Hepatocyte (in vitro differentiated cells): Measurements from ENCODE around the gene ZCCHC24. TPM values are rescaled to one million over a fixed set of nuclear protein-coding genes. Genes with fewer than 3 reads are reported as not detected.

Experiments used
- DNase-seq: peaks from one replicate; pipeline ENCODE4 v3.0.0-alpha.2; 2016; ENCODE audit warnings: low spot score
- H2AFZ ChIP-seq: fragments of 200-600 bp; sonication (generic); 2 replicates; pipeline ENCODE4 v1.6.0; 2016; ENCODE audit warnings: antibody characterized with exemption, mild to moderate bottlenecking
- H3K27ac ChIP-seq: fragments of 200-600 bp; sonication (generic); 2 replicates; pipeline ENCODE4 v1.5.1; 2016; ENCODE audit warnings: mild to moderate bottlenecking
- H3K27me3 ChIP-seq: fragments of 200-600 bp; sonication (generic); 2 replicates; pipeline ENCODE4 v1.6.1; 2016
- H3K36me3 ChIP-seq: fragments of 200-600 bp; sonication (generic); replicated peaks from 2 replicates; pipeline ENCODE4 v1.5.1; 2016; ENCODE audit warnings: low read depth; ENCODE audit not compliant: insufficient read depth
- H3K4me1 ChIP-seq: fragments of 200-600 bp; sonication (generic); 2 replicates; pipeline ENCODE4 v1.5.1; 2016; ENCODE audit warnings: mild to moderate bottlenecking, moderate library complexity; ENCODE audit not compliant: insufficient read depth
- H3K4me2 ChIP-seq: fragments of 200-600 bp; sonication (generic); 2 replicates; pipeline ENCODE4 v1.6.0; 2016
- H3K4me3 ChIP-seq: fragments of 200-600 bp; sonication (generic); 2 replicates; pipeline ENCODE4 v1.5.1; 2016; ENCODE audit warnings: mild to moderate bottlenecking
- H3K79me2 ChIP-seq: fragments of 200-600 bp; sonication (generic); 2 replicates; pipeline ENCODE4 v1.6.0; 2017; ENCODE audit warnings: mild to moderate bottlenecking
- H3K9me2 ChIP-seq: fragments of 200-600 bp; sonication (generic); replicated peaks from 2 replicates; pipeline ENCODE4 v1.6.0; 2017; ENCODE audit warnings: mild to moderate bottlenecking; ENCODE audit not compliant: insufficient read depth
- H3K9me3 ChIP-seq: fragments of 200-600 bp; sonication (generic); 2 replicates; pipeline ENCODE4 v1.5.1; 2016; ENCODE audit warnings: low read depth, mild to moderate bottlenecking
- H4K20me1 ChIP-seq: fragments of 200-600 bp; sonication (generic); 2 replicates; pipeline ENCODE4 v1.6.0; 2016; ENCODE audit warnings: mild to moderate bottlenecking; ENCODE audit not compliant: insufficient read depth, poor library complexity, severe bottlenecking
- EZH2 ChIP-seq: fragments of 200-600 bp; sonication (generic); IDR thresholded peaks from 2 replicates; pipeline ENCODE4 v1.6.1; 2016; ENCODE audit warnings: antibody characterized with exemption, mild to moderate bottlenecking, borderline replicate concordance
- EZH2phosphoT487 ChIP-seq: fragments of 200-600 bp; sonication (generic); IDR thresholded peaks from one replicate; pipeline ENCODE4 v1.6.1; 2018; ENCODE audit warnings: antibody characterized with exemption, mild to moderate bottlenecking, low read depth, moderate library complexity; ENCODE audit not compliant: unreplicated experiment, severe bottlenecking
- WGBS: methylation state at CpG from one replicate; pipeline ENCODE4 v1.1.6; 2016; ENCODE audit warnings: low lambda C conversion rate; ENCODE audit errors: missing lambda C conversion rate; 5-methylcytosine and 5-hydroxymethylcytosine counted together
- polyA plus RNA-seq: library from polyadenylated mRNA; unstranded; fragments of >200 nt; fragmentation: Nextera tagmentation; extraction: Ambion mirVana; gene quantifications from 2 replicates; pipeline ENCODE4 v1.2.1, GENCODE V29; 2016
- total RNA-seq: library from RNA; depleted of rRNA; stranded (reverse); fragments of >200 nt; gene quantifications from 2 replicates; pipeline ENCODE4 v1.2.3, GENCODE V29; 2014
- TF ChIP-seq, protein P1 (sequence below): fragments of 200-600 bp; sonication (generic); IDR thresholded peaks from 2 replicates; pipeline ENCODE4 v1.5.1; 2016; ENCODE audit warnings: antibody characterized with exemption, mild to moderate bottlenecking; ENCODE audit not compliant: poor library complexity

Gene ZCCHC24
- total and polyA plus RNA-seq, 2 experiments from 2014 or later, result 20.1 to 20.6 TPM

DNA sequence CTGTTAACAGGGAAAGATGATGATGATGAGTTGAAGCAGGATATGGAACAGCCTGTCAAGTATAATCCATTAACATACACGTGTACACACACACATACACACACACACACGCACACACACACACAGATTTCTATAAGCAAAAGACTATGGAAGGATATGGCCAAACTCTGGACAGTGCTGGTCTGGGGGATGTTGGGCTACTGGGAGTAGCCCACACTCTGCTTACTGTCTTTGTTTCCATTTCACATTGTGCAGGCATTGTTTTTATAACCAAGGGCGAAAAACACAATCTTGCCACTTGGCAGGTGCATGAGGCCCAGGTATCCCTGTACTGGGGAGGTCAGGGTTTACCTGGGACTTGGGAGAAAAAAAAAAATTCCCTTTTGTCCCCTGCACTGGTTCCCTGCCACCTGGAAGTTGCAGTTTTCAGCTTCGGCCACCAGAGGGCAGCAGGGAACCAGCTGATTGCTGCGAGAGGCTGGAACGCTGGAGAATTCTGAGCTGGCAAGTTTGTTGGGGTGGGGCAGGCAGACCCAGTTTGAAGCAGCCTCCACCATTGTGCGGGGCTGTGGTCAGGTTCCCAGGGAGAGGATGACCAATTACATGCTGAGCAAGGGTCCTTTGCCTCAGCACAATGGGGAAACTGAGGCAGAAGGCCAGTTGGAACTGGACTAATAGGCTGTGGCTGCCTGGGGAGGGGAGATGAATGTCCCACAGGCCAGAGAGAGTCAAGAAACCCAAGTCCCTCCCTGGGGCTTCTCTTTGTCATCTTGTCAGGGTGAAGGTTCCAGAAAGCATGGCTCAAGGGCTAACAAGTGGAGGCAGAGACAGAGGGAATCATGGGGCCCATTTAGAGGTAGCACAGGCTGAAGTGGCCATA lies 70.9 kb downstream of the ZCCHC24 start:
- H2AFZ ChIP-seq, result no peak overlapping the region

GRCh38 chr10:79372871-79373270 lies 72.6 kb downstream of the ZCCHC24 start:
- Histone ChIP-seq H3K9me3 (no peaks in the 10 kb centered on the region), H3K4me1 (peaks cover 8% of the 10 kb centered on the region), H3K27ac (no peak overlapping the region), H2AFZ (no peak overlapping the region), H4K20me1 (no peaks in the 10 kb centered on the region), H3K4me3 (no peak overlapping the region), H3K79me2 (no peaks in the 10 kb centered on the region), H3K9me2 (no peaks in the 10 kb centered on the region), H3K27me3 (no peaks in the 10 kb centered on the region), H3K36me3 (no peaks in the 10 kb centered on the region), H3K4me2 (no peak overlapping the region)
- WGBS, result 93% methylated on average over 4 of the region's 4 CpGs
- DNase-seq, result no peak
- TF ChIP-seq EZH2 (no peak), EZH2phosphoT487 (no peak)
- TF ChIP-seq, protein P1, sequence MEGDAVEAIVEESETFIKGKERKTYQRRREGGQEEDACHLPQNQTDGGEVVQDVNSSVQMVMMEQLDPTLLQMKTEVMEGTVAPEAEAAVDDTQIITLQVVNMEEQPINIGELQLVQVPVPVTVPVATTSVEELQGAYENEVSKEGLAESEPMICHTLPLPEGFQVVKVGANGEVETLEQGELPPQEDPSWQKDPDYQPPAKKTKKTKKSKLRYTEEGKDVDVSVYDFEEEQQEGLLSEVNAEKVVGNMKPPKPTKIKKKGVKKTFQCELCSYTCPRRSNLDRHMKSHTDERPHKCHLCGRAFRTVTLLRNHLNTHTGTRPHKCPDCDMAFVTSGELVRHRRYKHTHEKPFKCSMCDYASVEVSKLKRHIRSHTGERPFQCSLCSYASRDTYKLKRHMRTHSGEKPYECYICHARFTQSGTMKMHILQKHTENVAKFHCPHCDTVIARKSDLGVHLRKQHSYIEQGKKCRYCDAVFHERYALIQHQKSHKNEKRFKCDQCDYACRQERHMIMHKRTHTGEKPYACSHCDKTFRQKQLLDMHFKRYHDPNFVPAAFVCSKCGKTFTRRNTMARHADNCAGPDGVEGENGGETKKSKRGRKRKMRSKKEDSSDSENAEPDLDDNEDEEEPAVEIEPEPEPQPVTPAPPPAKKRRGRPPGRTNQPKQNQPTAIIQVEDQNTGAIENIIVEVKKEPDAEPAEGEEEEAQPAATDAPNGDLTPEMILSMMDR, result no peak

More for the DNA sequence above, 70.9 kb downstream of the ZCCHC24 start:
- Histone ChIP-seq H3K4me3 (no peak overlapping the region), H4K20me1 (no peaks in the 10 kb centered on the region), H3K9me2 (no peaks in the 10 kb centered on the region), H3K4me1 (peaks cover 11% of the 10 kb centered on the region), H3K27ac (no peak overlapping the region), H3K9me3 (no peaks in the 10 kb centered on the region), H3K4me2 (no peak overlapping the region), H3K36me3 (no peaks in the 10 kb centered on the region), H3K27me3 (no peaks in the 10 kb centered on the region), H3K79me2 (no peaks in the 10 kb centered on the region)
- DNase-seq, result peak; percentile 90
- TF ChIP-seq, protein P1, result peak; percentile 98
- TF ChIP-seq EZH2 (no peak), EZH2phosphoT487 (no peak)
- 6% methylated on average over 7 of the region's 7 CpGs for WGBS

DNA sequence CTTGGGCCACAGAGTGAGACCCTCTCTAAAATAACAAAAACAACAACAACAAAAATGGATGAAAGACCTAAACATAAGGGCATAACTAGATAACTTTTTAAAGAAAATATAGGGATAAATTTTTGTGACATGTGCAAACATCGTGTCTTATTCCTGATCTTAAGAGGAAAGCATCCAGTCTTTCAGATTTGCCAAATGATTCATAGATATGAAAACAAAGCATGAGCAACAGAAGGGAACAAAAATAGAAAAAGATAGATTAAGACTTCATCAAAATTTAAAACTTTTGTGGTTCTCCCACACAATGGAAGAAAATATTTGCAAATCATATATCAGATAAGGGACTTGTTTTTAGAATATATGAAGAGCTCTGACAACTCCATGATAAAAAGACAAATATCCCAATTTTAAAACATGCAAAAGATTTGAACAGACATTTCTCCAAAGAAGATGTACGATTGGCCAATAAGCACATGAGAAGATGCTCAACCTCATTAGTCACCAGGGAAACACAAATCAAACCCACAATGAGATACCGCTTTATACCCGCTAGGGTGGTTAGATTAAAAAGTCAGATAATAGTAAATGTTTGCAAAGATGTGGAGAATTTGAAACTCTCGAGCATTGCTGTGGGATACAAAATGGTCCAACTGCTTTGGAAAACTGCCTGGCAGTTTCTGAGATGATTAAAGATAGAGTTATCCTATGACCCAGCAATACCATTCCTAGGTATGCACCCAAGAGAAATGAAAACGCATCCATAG lies 77.8 kb downstream of the ZCCHC24 start:
- Histone ChIP-seq H3K36me3 (no peaks in the 10 kb centered on the region), H3K27ac (no peak overlapping the region), H3K27me3 (peaks cover 3% of the 10 kb centered on the region), H3K9me3 (no peaks in the 10 kb centered on the region), H3K9me2 (no peaks in the 10 kb centered on the region), H3K4me2 (no peak overlapping the region), H3K4me3 (no peak overlapping the region), H3K79me2 (no peaks in the 10 kb centered on the region), H3K4me1 (no peaks in the 10 kb centered on the region), H4K20me1 (no peaks in the 10 kb centered on the region), H2AFZ (no peak overlapping the region)
- TF ChIP-seq EZH2 (no peak), EZH2phosphoT487 (no peak)
- TF ChIP-seq, protein P1, result no peak
- WGBS, result 86% methylated on average over 6 of the region's 6 CpGs
- no peak for DNase-seq
